ENCODE results near the gene EHBP1L1.
A peak's percentile ranks its signal among the peaks of the same experiment; 100 is the strongest.

The EHBP1L1 gene

GRCh38 chr11:65536412-65537295, 39.2 kb upstream of the EHBP1L1 start:
- TF ChIP-seq ZFX (IDR thresholded peaks at IDR 0.05; ENCODE audit: borderline replicate concordance) = no peak
- no peak for TF ChIP-seq CTCF (IDR thresholded peaks at IDR 0.05)
- H3K27ac ChIP-seq = peak overlapping the region; percentile 97

GRCh38 chr11:65537296-65537597, 38.6 kb upstream of the EHBP1L1 start:
- TF ChIP-seq ZFX (IDR thresholded peaks at IDR 0.05; ENCODE audit: borderline replicate concordance) = no peak
- peak overlapping the region; percentile 97; the same call in 1 of the 2 replicates for H3K27ac ChIP-seq

GRCh38 chr11:65537620-65538231, 38.1 kb upstream of the EHBP1L1 start:
- peak overlapping the region; percentile 97; the same call in 1 of the 2 replicates for H3K27ac ChIP-seq
- TF ChIP-seq CTCF (IDR thresholded peaks at IDR 0.05) = no peak
- TF ChIP-seq ZFX (IDR thresholded peaks at IDR 0.05; ENCODE audit: borderline replicate concordance) = no peak

- no peak for TF ChIP-seq CTCF (IDR thresholded peaks at IDR 0.05)
- no peak for TF ChIP-seq ZFX (IDR thresholded peaks at IDR 0.05; ENCODE audit: borderline replicate concordance)
- H3K27ac ChIP-seq = peak overlapping the region; percentile 97
Measured at GRCh38 chr11:65538232-65538914, 37.5 kb upstream of the EHBP1L1 start.

- H3K27ac ChIP-seq = peak overlapping the region; percentile 97
- TF ChIP-seq ZFX (IDR thresholded peaks at IDR 0.05; ENCODE audit: borderline replicate concordance) (no peak), CTCF (IDR thresholded peaks at IDR 0.05) (no peak)
Measured at GRCh38 chr11:65538915-65539743, 36.7 kb upstream of the EHBP1L1 start.

GRCh38 chr11:65539744-65540289, 36.0 kb upstream of the EHBP1L1 start:
- TF ChIP-seq ZFX (IDR thresholded peaks at IDR 0.05; ENCODE audit: borderline replicate concordance) = no peak
- TF ChIP-seq CTCF (IDR thresholded peaks at IDR 0.05) = no peak; the same call in 1 of the 2 replicates
- H3K27ac ChIP-seq = peak overlapping the region; percentile 97
